Body of pancreas (tissue), 4 donors: ENCODE data around the gene UPK3B.
"Not testable (repeated sequence)": the region's sequence is repeated elsewhere in the genome, so short reads cannot be mapped to it uniquely, and the experiment has no call there.

ENCODE experiments used
- POLR2A ChIP-seq, 3 donors: fragments of 450-650 bp; IDR thresholded peaks; one replicate each; pipeline ENCODE4 v1.6.1; 2016; ENCODE audit warnings: antibody characterized with exemption in 3 of 3, mild to moderate bottlenecking in 2 of 3
- TF ChIP-seq, protein P1 (sequence below), 7 experiments: fragments of 450-650 bp in 4 of 7; fragments of 200-600 bp in 3 of 7; sonication (generic) in 3 of 7; IDR thresholded peaks; one replicate each; pipeline ENCODE4 v1.5.1; 2016 to 2019; ENCODE audit warnings: antibody characterized with exemption in 7 of 7

DNA sequence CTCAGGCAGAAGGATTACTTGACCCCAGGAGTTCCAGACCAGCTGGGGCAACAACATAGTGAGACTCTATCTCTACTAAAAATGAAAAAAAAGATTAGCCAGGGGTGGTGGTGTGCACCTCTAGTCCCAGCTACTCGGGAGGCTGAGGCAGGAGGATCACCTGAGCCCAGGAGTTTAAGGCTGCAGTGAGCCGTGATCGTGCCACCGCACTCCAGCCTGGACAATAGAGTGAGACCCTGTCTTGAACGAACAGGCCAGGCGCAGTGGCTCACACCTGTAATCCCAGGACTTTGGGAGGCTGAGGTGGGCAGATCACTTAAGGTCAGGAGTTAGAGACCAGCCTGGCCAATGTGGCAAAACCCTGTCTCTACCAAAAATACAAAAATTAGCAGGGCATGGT lies 6.6 kb downstream of the UPK3B start:
- TF ChIP-seq, protein P1, sequence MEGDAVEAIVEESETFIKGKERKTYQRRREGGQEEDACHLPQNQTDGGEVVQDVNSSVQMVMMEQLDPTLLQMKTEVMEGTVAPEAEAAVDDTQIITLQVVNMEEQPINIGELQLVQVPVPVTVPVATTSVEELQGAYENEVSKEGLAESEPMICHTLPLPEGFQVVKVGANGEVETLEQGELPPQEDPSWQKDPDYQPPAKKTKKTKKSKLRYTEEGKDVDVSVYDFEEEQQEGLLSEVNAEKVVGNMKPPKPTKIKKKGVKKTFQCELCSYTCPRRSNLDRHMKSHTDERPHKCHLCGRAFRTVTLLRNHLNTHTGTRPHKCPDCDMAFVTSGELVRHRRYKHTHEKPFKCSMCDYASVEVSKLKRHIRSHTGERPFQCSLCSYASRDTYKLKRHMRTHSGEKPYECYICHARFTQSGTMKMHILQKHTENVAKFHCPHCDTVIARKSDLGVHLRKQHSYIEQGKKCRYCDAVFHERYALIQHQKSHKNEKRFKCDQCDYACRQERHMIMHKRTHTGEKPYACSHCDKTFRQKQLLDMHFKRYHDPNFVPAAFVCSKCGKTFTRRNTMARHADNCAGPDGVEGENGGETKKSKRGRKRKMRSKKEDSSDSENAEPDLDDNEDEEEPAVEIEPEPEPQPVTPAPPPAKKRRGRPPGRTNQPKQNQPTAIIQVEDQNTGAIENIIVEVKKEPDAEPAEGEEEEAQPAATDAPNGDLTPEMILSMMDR (IDR thresholded peaks at IDR 0.05), result not testable (repeated sequence)
- not testable (repeated sequence) for TF ChIP-seq POLR2A (IDR thresholded peaks at IDR 0.05)
